PFSK-1 (cell line): ENCODE data around the gene NAGS.

ENCODE experiments used
- REST ChIP-seq, 2 experiments: IDR thresholded peaks; 2 replicates each; pipeline versions ENCODE4 v1.6.1 to v1.8.0; 2011 to 2012; ENCODE audit warnings: low read depth in 2 of 2, low read length in 2 of 2, control low read depth in 1 of 2, inconsistent platforms in 1 of 2, mild to moderate bottlenecking in 1 of 2, moderate library complexity in 1 of 2; ENCODE audit not compliant: insufficient read depth in 1 of 2
- SIN3A ChIP-seq: IDR thresholded peaks from 2 replicates; pipeline ENCODE4 v1.6.1; 2012; ENCODE audit warnings: mild to moderate bottlenecking, low read length, moderate library complexity, borderline replicate concordance; ENCODE audit not compliant: insufficient read depth

GRCh38 chr17:43986225-43986981 is 18.0 kb upstream of the NAGS start:
- TF ChIP-seq REST (IDR thresholded peaks at IDR 0.05; ENCODE audit: insufficient read depth in 1 of 2, low read depth in 2 of 2, low read length in 2 of 2) (no peak), SIN3A (no peak)
